SK-N-SH treated with all-trans-retinoic acid at 6 μM for 48 hours (cell line): ENCODE data around the gene BSG.

Experiments
- ATAC-seq: fragments of 200-7000 bp; cut with Tn5 transposase; 3 replicates; pipeline ENCODE4 v1.9.1; 2020; ENCODE audit warnings: mild to moderate bottlenecking, moderate library complexity
- ARNTL ChIP-seq: fragments of 450-650 bp; formaldehyde crosslinking; IDR thresholded peaks from 2 replicates; pipeline ENCODE4 v1.5.0; 2020; ENCODE audit warnings: low read depth, mild to moderate bottlenecking, moderate library complexity, borderline replicate concordance
- BACH2 ChIP-seq: fragments of 250-450 bp; sonication (Bioruptor Pico); IDR thresholded peaks from 2 replicates; pipeline ENCODE4 v1.9.0; 2021; ENCODE audit warnings: mild to moderate bottlenecking, borderline replicate concordance
- CREB5 ChIP-seq: fragments of 250-450 bp; sonication (Bioruptor Pico); IDR thresholded peaks from 2 replicates; pipeline ENCODE4 v1.5.1; 2020; ENCODE audit warnings: low read depth, mild to moderate bottlenecking, moderate library complexity
- CSDC2 ChIP-seq: fragments of 250-450 bp; sonication (Bioruptor Pico); IDR thresholded peaks from 2 replicates; pipeline ENCODE4 v1.5.0; 2020; ENCODE audit warnings: mild to moderate bottlenecking, moderate library complexity
- CSRNP3 ChIP-seq: fragments of 250-450 bp; sonication (Bioruptor Pico); IDR thresholded peaks from 2 replicates; pipeline ENCODE4 v1.5.1; 2021; ENCODE audit warnings: mild to moderate bottlenecking, moderate library complexity
- ESRRG ChIP-seq: fragments of 250-450 bp; sonication (Bioruptor Pico); IDR thresholded peaks from 2 replicates; pipeline ENCODE4 v1.6.1; 2021; ENCODE audit warnings: mild to moderate bottlenecking
- GLIS3 ChIP-seq: fragments of 250-450 bp; sonication (Bioruptor Pico); IDR thresholded peaks from 2 replicates; pipeline ENCODE4 v1.5.0; 2020; ENCODE audit warnings: mild to moderate bottlenecking, moderate library complexity
- ISL1 ChIP-seq: fragments of 250-450 bp; sonication (Bioruptor Pico); IDR thresholded peaks from 2 replicates; pipeline ENCODE4 v2.1.2; 2022; ENCODE audit warnings: mild to moderate bottlenecking, moderate library complexity
- OSR1 ChIP-seq: fragments of 250-450 bp; sonication (Bioruptor Pico); IDR thresholded peaks from 2 replicates; pipeline ENCODE4 v1.8.0; 2022; ENCODE audit warnings: moderate library complexity, mild to moderate bottlenecking, inconsistent platforms
- PATZ1 ChIP-seq: fragments of 250-450 bp; sonication (Bioruptor Pico); IDR thresholded peaks from 2 replicates; pipeline ENCODE4 v1.8.0; 2020; ENCODE audit warnings: mild to moderate bottlenecking, moderate library complexity, borderline replicate concordance
- PPARA ChIP-seq: fragments of 250-450 bp; sonication (Bioruptor Pico); IDR thresholded peaks from 2 replicates; pipeline ENCODE4 v1.5.0; 2020; ENCODE audit warnings: mild to moderate bottlenecking, borderline replicate concordance
- RARB ChIP-seq: fragments of 250-450 bp; sonication (Bioruptor Pico); IDR thresholded peaks from 2 replicates; pipeline ENCODE4 v1.8.0; 2021; ENCODE audit warnings: mild to moderate bottlenecking, moderate library complexity
- SNAI2 ChIP-seq: fragments of 250-450 bp; sonication (Bioruptor Pico); IDR thresholded peaks from 2 replicates; pipeline ENCODE4 v1.5.0; 2020; ENCODE audit warnings: mild to moderate bottlenecking, moderate library complexity
- TCF4 ChIP-seq: fragments of 250-450 bp; sonication (Bioruptor Pico); IDR thresholded peaks from 2 replicates; pipeline ENCODE4 v1.8.0; 2021; ENCODE audit warnings: mild to moderate bottlenecking, moderate library complexity, borderline replicate concordance
- ZC3H10 ChIP-seq: fragments of 250-450 bp; sonication (Bioruptor Pico); IDR thresholded peaks from 2 replicates; pipeline ENCODE4 v1.5.1; 2021; ENCODE audit warnings: mild to moderate bottlenecking, moderate library complexity
- ZFP3 ChIP-seq: fragments of 250-450 bp; sonication (Bioruptor Pico); IDR thresholded peaks from 2 replicates; pipeline ENCODE4 v1.5.0; 2020; ENCODE audit warnings: mild to moderate bottlenecking, moderate library complexity
- ZFP30 ChIP-seq: fragments of 450-650 bp; formaldehyde crosslinking; IDR thresholded peaks from 2 replicates; pipeline ENCODE4 v1.5.0; 2022; ENCODE audit warnings: mild to moderate bottlenecking, moderate library complexity
- ZNF565 ChIP-seq: fragments of 450-650 bp; formaldehyde crosslinking; conservative IDR thresholded peaks from 2 replicates; pipeline ENCODE4 v1.5.0; 2020; ENCODE audit warnings: low read depth, mild to moderate bottlenecking, moderate library complexity
- ZNF70 ChIP-seq: fragments of 450-650 bp; formaldehyde crosslinking; IDR thresholded peaks from 2 replicates; pipeline ENCODE4 v1.5.0; 2020; ENCODE audit warnings: mild to moderate bottlenecking, moderate library complexity
- ZNF8 ChIP-seq: fragments of 450-650 bp; formaldehyde crosslinking; IDR thresholded peaks from 2 replicates; pipeline ENCODE4 v1.5.0; 2020; ENCODE audit warnings: mild to moderate bottlenecking, moderate library complexity
- TF ChIP-seq, protein P1 (sequence below): fragments of 250-450 bp; sonication (Bioruptor Pico); IDR thresholded peaks from 2 replicates; pipeline ENCODE4 v1.5.0; 2020; ENCODE audit warnings: mild to moderate bottlenecking, moderate library complexity

Gene BSG

DNA sequence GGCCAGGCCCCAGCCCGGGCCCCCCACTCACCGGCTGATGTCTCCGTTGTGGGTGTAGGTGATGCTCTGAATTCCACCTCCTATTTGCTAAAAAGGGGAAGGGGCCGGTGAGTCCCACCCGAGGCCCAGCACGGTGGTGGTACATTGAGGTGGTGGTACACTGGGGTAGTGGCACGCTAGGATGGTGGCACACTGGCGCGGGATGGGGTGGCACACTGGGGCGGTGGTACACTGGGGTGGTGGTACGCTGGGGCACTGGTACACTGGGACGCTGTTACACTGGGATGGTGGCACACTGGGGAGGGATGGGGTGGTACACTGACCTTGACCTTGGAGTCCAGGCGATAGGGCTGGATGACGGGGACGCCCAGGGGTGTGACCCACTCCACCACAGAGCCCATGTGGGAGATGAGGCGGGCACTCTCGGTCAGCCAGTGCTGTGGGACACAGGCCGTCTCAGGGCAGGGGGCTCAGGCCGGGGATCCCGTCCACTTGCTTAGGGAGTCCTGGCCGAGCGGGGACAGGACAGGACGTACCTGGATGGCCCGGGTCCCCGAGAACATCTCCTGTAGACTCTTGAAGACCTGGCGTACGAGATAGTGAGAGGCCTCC, 46.4 kb downstream of the BSG start:
- no peak for ATAC-seq
- no peak for TF ChIP-seq GLIS3 (CRISPR knock-in tag)
- TF ChIP-seq CSRNP3 (CRISPR knock-in tag): no peak
- TF ChIP-seq SNAI2 (CRISPR knock-in tag): no peak
- no peak for TF ChIP-seq ZFP3 (CRISPR knock-in tag)
- TF ChIP-seq ISL1 (CRISPR knock-in tag): no peak
- TF ChIP-seq ZFP30 (CRISPR knock-in tag): no peak
- no peak for TF ChIP-seq BACH2 (CRISPR knock-in tag)
- TF ChIP-seq ARNTL: no peak
- TF ChIP-seq ZNF565 (CRISPR knock-in tag): no peak
- no peak for TF ChIP-seq OSR1 (CRISPR knock-in tag)
- no peak for TF ChIP-seq ESRRG
- no peak for TF ChIP-seq ZNF70 (CRISPR knock-in tag)
- TF ChIP-seq CREB5: no peak
- no peak for TF ChIP-seq CSDC2 (CRISPR knock-in tag)
- no peak for TF ChIP-seq PPARA
- no peak for TF ChIP-seq RARB (CRISPR knock-in tag)
- TF ChIP-seq PATZ1 (CRISPR knock-in tag): no peak
- no peak for TF ChIP-seq ZNF8 (CRISPR knock-in tag)
- TF ChIP-seq ZC3H10 (CRISPR knock-in tag): no peak
- TF ChIP-seq, protein P1, sequence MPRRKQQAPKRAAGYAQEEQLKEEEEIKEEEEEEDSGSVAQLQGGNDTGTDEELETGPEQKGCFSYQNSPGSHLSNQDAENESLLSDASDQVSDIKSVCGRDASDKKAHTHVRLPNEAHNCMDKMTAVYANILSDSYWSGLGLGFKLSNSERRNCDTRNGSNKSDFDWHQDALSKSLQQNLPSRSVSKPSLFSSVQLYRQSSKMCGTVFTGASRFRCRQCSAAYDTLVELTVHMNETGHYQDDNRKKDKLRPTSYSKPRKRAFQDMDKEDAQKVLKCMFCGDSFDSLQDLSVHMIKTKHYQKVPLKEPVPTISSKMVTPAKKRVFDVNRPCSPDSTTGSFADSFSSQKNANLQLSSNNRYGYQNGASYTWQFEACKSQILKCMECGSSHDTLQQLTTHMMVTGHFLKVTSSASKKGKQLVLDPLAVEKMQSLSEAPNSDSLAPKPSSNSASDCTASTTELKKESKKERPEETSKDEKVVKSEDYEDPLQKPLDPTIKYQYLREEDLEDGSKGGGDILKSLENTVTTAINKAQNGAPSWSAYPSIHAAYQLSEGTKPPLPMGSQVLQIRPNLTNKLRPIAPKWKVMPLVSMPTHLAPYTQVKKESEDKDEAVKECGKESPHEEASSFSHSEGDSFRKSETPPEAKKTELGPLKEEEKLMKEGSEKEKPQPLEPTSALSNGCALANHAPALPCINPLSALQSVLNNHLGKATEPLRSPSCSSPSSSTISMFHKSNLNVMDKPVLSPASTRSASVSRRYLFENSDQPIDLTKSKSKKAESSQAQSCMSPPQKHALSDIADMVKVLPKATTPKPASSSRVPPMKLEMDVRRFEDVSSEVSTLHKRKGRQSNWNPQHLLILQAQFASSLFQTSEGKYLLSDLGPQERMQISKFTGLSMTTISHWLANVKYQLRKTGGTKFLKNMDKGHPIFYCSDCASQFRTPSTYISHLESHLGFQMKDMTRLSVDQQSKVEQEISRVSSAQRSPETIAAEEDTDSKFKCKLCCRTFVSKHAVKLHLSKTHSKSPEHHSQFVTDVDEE (CRISPR knock-in tag): no peak

DNA sequence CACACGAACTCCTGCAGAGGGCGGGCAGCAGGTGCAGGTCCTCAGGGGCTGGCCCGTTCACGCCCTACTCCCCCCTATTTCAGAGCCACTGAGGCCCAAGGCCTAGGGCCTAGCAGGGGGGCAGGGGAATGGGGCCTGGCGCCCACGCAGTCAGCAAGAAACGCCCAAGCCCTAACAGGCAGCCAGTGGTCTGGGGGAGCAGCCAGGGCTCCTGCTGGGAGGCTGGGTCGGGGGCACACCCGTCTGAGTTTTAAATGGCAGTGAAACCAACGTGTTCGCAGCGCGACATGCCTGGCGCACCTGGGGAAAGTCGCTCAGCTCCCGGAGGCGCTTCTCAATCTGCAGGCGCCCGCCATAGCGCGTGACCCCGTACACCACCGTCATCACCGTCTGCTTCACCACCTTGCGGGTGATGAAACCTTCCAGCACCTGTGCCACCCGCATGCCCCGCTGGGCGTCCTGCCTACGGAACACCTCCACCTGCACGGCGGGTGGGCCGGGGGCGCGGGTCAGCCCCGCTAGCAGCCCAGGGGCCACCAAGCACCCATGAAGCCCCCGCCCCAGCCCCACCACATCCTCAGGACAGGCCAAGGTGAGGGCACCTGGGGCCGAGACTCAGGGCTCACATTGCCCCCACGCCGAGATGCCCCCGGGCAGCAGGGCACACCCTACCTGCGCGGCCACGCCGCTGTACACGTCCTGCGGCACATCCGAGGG, 47.0 kb downstream of the BSG start:
- no peak for ATAC-seq
- TF ChIP-seq PATZ1 (CRISPR knock-in tag) (no peak), SNAI2 (CRISPR knock-in tag) (no peak), OSR1 (CRISPR knock-in tag) (no peak), ZC3H10 (CRISPR knock-in tag) (no peak), ZFP30 (CRISPR knock-in tag) (no peak), PPARA (no peak), ESRRG (no peak), TCF4 (CRISPR knock-in tag) (no peak), ARNTL (no peak), GLIS3 (CRISPR knock-in tag) (no peak)
